ENCODE data around the gene MED29. TPM values are rescaled to one million over a fixed set of nuclear protein-coding genes. Genes with fewer than 3 reads are reported as not detected.

The MED29 gene
- total RNA-seq, 2 experiments from 2014 or later, result 45.9 to 55.1 TPM

Small RNA genes lying within 50 kb of the gene (microRNA-seq; reads per million reads assigned to microRNA genes)
- 1.0 reads per million for gene MIR4530 (ENCODE audit: borderline microRNAs expressed)

Other genes starting within 250 kb of the MED29 start
- not detected for gene NCCRP1, start 194.4 kb upstream of the MED29 start, total RNA-seq
- gene SYCN, start 187.1 kb upstream of the MED29 start, total RNA-seq, result not detected
- gene IFNL3, start 146.4 kb upstream of the MED29 start, total RNA-seq, result not detected
- not detected for gene IFNL4, start 142.5 kb upstream of the MED29 start, total RNA-seq
- gene IFNL2, start 123.0 kb upstream of the MED29 start, total RNA-seq, result not detected
- gene IFNL1, start 95.0 kb upstream of the MED29 start, total RNA-seq, result under 1 TPM in 1 of 2 experiments, not detected in 1; 0.38 TPM
- gene LRFN1, start 70.5 kb upstream of the MED29 start, total RNA-seq, result 1 to 10 TPM; 2.1 to 2.3 TPM
- gene GMFG, start 55.3 kb upstream of the MED29 start, total RNA-seq, result 100 to 1,000 TPM; 247 to 248 TPM
- gene SAMD4B, start 49.0 kb upstream of the MED29 start, total RNA-seq, result 10 to 100 TPM; 68.3 to 78.1 TPM
- gene PAF1, start 272 bp upstream of the MED29 start, total RNA-seq, result 100 to 1,000 TPM; 109 to 117 TPM
- gene ZFP36, start 15.5 kb downstream of the MED29 start, total RNA-seq, result 1,000 to 10,000 TPM; 1,672 to 1,779 TPM
- gene PLEKHG2, start 21.3 kb downstream of the MED29 start, total RNA-seq, result 10 to 100 TPM; 54.8 to 69.0 TPM
- 1,000 to 10,000 TPM; 4,439 to 4,447 TPM for gene RPS16, start 44.6 kb downstream of the MED29 start, total RNA-seq
- 100 to 1,000 TPM; 303 to 329 TPM for gene SUPT5H, start 54.2 kb downstream of the MED29 start, total RNA-seq
- 10 to 100 TPM; 48.6 to 56.7 TPM for gene TIMM50, start 89.5 kb downstream of the MED29 start, total RNA-seq
- gene DLL3, start 107.6 kb downstream of the MED29 start, total RNA-seq, result under 1 TPM in 1 of 2 experiments, not detected in 1; 0.14 TPM
- gene SELENOV, start 123.8 kb downstream of the MED29 start, total RNA-seq, result not detected
- gene EID2B, start 141.5 kb downstream of the MED29 start, total RNA-seq, result 1 to 10 TPM; 3.5 to 3.7 TPM
- 10 to 100 TPM; 16.3 to 17.7 TPM for gene EID2, start 148.8 kb downstream of the MED29 start, total RNA-seq
- gene LGALS13, start 211.1 kb downstream of the MED29 start, total RNA-seq, result not detected